Suppressor macrophage treated with lipopolysaccharide for 1 hour (primary cell): ENCODE measurements around the gene SREBF1.

Experiments used
- DNase-seq, 3 donors: peaks; one replicate each; pipeline ENCODE4 v3.0.0-alpha.2; 2020 to 2022

The SREBF1 gene

GRCh38 chr17:17792037-17792550 lies 44.7 kb downstream of the SREBF1 start:
- no peak for DNase-seq

DNA sequence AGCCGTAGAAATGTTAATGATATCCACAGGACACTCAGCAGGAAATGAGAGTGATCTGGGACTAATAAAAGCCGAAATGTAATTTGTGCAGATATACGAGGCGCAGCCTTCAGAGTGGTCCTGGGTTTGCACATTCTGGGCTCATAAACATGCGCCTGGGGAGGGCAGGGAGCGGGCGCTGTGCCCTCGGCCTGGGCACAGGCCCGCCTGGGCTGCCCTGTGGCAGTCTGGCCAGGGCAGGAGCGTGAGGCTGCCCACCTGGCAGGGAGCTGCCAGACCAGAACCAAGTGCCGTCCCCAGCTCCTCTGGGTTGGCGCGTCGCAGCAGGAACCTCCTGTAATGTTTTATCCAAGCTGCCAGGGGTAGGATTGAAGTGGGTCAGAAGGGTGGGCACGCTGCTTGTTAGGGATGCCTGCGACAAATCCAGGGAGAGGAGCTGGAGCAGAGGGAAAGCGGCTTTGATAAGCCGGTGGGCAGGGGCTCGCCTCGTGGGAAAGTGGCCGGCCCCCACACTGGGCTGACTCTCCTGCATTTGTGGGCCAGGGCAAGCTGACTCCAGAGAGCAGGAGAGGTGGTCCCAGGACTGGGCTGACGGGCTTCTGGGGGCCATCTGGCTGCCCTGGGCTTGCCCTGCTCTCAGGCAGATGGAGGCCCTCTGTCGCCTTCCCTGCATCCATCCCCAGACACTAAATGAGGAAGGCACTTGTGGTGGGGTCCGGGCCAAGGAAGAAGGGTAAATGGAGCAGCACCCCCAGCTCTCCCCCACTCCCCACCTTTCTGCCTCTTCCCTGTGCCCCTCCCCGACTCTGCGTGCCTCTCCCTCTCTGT lies 45.9 kb downstream of the SREBF1 start:
- DNase-seq: no peak

- DNase-seq: no peak
These were observed 46.8 kb downstream of the SREBF1 start for GRCh38 chr17:17789828-17790636.

DNA sequence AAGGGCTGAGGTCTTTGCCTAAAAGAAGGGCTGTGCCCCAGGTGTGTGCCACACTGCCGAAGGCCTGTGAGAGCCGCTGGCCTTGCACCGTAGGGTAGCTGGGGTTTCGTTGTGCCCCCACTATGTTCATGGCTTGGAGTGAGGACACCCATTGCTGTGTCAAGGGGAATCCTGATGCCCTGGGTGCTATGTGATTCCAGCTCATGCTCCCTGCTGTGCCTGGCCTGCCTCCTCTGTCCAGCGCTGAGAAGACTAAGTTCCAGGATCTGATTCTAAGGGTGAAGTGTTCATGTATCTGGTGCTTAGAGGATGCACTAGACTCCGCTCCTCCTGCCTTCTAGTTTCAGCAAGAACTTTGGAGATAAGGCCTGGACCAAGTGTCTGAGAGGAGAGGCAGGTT lies 47.4 kb downstream of the SREBF1 start:
- no peak for DNase-seq

GRCh38 chr17:17788967-17789366 lies 47.8 kb downstream of the SREBF1 start:
- no peak for DNase-seq

DNA sequence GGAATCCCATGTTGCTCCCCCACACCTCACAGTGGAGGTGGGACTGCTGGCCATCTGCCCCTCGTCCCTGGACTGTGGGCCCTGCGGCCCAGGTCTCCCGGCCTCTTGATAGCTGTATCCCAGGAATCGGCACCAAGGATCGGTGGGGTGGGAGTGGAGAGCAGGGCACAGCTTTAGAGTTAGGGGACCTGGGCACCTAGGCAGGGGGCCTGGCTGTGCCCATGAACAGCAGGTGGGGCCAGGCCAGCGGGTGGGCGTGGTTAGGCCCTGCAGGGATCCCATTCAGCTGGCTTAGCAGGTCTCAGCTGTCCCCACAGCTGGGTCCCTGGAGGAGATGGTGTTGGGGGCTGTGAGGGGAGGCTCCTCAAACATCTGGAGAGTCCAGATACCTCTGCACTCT lies 49.2 kb downstream of the SREBF1 start:
- DNase-seq: no peak

DNA sequence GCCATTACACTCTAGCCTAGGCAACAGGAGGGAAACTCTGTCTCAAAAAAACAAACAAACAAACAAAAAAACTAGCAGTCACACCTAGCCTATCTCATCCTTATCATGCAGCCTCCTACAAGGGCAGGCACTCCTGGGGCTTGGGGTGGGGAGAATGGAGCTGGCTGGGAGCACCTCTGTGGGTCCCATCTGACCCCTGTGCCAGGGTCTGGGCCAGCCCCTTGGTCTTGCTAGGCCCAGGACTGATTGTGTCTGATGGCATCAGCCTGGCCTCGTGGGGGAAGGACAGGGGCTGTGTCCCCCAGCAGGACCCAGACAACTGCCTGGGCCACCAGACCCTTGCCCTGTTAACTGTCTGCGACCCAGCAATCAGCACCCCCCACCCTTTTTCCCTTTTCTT lies 49.8 kb downstream of the SREBF1 start:
- no peak for DNase-seq

DNA sequence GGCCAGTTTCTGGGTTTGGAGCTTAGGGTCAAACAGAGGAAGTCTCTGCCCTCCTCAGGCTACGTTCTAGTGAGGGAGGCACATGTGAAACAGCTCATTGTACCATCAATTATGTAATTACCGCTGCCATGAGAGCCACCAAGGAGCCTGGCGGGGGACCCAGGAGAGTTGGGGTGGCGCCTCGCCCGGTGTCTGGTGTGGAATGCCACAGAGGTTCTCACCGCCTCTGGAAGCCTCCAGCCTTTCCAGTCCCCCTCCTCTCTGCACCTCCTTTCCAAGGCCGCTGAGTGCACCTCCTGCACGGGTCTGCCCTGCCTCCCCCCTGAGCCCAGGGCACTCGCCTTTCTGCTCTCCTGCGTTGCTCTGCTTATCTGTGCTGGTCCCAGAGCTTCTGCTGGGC lies 51.4 kb downstream of the SREBF1 start:
- DNase-seq: no peak

- DNase-seq: peak in 2 of 3 donors; percentile 11 to 24
These were observed 52.0 kb downstream of the SREBF1 start for GRCh38 chr17:17784657-17785267.

- DNase-seq: peak in 2 of 3 donors; percentile 18 to 37
These were observed 52.7 kb downstream of the SREBF1 start for GRCh38 chr17:17783825-17784656.

DNA sequence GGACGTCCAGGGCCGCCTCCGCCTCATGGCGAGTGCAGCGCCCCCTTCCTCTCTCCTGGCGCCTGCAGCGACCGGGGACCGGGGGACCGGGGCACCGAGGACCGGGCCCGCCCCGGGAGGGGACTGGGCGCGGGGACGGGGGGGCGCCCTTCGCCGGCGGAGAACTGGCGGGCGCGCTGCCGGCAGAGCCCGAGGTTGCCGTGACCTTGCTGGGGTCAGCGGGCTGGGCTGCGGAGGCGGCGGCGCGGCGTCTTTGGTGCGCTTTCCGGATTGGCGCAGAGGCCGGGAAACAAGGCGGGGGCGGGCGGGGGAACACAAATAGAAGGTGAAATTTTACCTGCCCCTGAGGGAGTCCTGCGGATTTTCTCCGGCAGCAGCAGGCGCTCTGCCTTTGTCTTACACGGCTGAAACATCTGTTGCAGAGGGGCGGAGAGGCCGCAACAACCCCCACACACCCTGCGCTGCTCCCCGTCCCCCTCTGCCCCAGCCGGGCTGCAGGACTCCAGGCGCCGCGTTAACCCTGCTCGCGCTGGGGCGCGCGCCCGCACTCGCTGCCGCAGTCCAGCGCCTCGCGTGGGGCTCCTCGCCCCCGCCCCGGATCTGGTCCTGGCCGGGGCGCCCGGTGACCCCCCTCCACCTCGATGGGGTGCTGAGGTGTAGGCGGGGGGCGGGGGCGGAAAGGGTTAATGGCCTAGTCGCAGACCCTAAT lies 53.5 kb downstream of the SREBF1 start:
- peak in 2 of 3 donors; percentile 35 to 50 for DNase-seq

- peak in 2 of 3 donors; percentile 1 to 13 for DNase-seq
These were observed 54.2 kb downstream of the SREBF1 start for GRCh38 chr17:17782523-17783115.

GRCh38 chr17:17781591-17782496 lies 54.9 kb downstream of the SREBF1 start:
- DNase-seq: peak; percentile 32 to 60 (median 35)

DNA sequence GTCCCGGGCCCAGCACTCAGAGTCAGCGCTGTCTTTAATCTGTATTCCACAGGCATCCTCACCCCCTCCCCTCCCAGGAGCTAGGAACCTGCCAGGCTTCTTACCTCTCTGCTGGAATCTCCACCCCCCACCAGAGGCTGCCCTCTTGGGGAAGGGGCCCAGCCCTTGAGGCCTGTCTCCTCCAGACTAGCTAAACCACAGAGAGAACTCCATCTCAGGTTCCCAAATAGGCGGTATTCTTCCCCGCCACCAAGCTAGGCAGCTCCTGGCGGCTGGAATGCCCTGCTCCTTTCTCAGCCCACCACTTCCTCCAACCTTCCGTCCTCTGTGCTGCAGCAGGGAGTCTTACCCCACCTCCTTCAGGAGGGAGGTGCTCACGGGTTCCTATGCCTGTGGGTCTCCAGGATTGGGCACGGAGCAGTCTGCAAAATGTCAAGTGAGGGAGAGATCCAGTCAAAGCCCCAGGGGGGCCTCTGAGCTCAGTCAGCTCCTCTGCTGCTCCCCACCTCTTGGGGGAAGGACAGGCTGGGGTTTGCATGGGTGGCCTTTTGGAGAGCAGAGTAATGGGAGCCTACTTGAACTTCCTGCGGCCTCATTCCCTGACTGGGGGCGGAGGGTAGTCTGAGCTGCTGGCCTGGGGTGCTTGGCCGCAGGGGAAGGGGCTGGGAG lies 55.7 kb downstream of the SREBF1 start:
- peak in 2 of 3 donors; percentile 10 to 33 for DNase-seq

DNA sequence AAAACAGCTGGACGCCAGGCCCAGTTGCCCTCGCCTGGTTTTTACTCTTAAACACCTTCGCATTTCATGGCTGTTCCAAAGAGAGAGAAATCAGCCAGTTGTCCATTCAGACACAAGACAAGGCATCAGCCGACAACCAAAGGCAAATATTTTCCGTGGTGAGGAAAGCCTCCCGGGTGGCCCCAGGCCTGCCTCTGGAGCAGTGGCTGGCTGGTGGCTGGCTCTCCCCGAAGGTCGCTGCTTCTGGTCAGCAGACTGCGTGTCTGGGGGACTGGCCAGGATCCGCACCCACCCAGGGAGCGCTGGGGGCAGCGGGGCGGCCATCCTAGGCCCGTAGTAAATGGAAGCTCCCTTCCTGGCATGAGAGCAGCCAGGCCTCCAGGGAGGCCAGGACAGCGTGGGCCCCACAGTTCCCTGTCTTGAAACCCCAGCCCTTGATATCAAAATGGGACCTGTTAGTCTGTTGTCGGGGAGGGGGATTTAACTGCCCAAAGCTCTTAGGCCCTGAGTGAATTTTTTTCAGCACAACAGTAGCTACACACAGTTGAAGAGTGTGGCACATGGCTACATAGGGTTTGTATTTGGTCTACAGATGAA lies 57.7 kb downstream of the SREBF1 start:
- DNase-seq: no peak

GRCh38 chr17:17778308-17779014 lies 58.3 kb downstream of the SREBF1 start:
- DNase-seq: no peak

DNA sequence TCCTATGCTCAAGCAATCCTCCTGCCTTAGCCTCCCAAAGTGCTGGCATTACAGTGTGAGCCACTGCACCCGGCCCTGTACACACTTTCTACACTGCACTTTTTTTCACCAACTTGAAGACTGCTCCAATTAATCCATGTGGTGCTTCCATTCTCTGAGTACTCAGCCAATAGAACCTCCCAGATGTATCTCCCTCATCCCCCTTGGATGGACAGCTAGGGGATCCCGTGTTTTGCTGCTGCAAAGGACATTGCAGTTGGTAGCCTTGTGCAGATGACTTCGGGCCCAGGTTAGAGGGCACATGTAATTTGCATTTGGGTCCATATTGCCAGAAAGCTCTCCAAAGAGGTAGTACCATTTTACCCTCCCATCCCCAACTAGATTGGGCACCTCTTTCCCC lies 59.9 kb downstream of the SREBF1 start:
- DNase-seq: no peak
